GM10248 (cell line): ENCODE measurements around the gene CWH43.
"Not testable (repeated sequence)": the region's sequence is repeated elsewhere in the genome, so short reads cannot be mapped to it uniquely, and the experiment has no call there.

Experiments used
- CTCF ChIA-PET: fragments of 300-600 bp; sonication (Branson Sonifier 250); formaldehyde crosslinking; extraction: SDS; loops from one replicate; lab custom pipeline; 2021; ENCODE audit warnings: antibody characterized with exemption; lab: Yijun Ruan, JAX
- POLR2A ChIA-PET: fragments of 350-650 bp; sonication (Branson Sonifier 250); formaldehyde crosslinking; extraction: SDS; loops from one replicate; lab custom pipeline; 2020; ENCODE audit warnings: antibody characterized with exemption; lab: Yijun Ruan, JAX
- DNase-seq: peaks from one replicate; pipeline ENCODE4 v3.0.0; 2012; ENCODE audit errors: extremely low spot score
- TF ChIP-seq, protein P1 (sequence below): IDR thresholded peaks from 2 replicates; pipeline ENCODE4 v1.5.1; 2012; ENCODE audit warnings: mild to moderate bottlenecking, low read depth; ENCODE audit errors: extremely low read depth, missing control alignments, control extremely low read depth

The CWH43 gene

GRCh38 chr4:48968814-48969213 is 17.3 kb upstream of the CWH43 start:
- TF ChIP-seq, protein P1, sequence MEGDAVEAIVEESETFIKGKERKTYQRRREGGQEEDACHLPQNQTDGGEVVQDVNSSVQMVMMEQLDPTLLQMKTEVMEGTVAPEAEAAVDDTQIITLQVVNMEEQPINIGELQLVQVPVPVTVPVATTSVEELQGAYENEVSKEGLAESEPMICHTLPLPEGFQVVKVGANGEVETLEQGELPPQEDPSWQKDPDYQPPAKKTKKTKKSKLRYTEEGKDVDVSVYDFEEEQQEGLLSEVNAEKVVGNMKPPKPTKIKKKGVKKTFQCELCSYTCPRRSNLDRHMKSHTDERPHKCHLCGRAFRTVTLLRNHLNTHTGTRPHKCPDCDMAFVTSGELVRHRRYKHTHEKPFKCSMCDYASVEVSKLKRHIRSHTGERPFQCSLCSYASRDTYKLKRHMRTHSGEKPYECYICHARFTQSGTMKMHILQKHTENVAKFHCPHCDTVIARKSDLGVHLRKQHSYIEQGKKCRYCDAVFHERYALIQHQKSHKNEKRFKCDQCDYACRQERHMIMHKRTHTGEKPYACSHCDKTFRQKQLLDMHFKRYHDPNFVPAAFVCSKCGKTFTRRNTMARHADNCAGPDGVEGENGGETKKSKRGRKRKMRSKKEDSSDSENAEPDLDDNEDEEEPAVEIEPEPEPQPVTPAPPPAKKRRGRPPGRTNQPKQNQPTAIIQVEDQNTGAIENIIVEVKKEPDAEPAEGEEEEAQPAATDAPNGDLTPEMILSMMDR, result no peak
- ChIA-PET CTCF (no interaction called here), POLR2A (no interaction called here)
- no peak for DNase-seq

DNA sequence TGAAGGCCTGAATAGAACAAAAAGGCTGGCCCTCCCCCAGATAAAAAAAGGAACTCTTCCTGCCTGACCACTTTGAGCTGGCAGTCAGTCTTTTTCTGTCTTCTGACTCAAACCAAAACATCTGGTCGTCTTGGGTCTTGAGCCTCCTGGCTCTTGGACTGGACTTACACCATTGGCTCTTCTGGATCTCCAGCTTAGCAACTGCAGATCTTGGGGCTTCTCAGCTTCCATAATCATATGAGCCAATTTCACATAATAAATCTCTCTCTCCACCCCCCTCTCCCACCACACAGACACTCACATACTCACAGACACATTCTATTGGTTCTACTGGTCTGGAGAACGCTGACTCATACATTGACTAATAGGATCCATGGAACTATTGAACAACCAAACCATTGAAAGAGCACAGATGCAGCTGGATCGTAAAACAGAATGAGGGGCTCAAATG is 15.6 kb upstream of the CWH43 start:
- ChIA-PET POLR2A (interaction anchor here (0.5 kb wide), 1 partner anchor 7 kb away, joined by 4 read pairs; no protein-coding TSS in a partner anchor), CTCF (no interaction called here)
- DNase-seq, result no peak
- TF ChIP-seq, protein P1, result no peak

- DNase-seq, result no peak
- ChIA-PET POLR2A (no interaction called here), CTCF (interaction anchor here (1.2 kb wide), 1 partner anchor 11 kb away, joined by 3 read pairs; no protein-coding TSS in a partner anchor)
- TF ChIP-seq, protein P1, result no peak
Observed at GRCh38 chr4:48974979-48975640, 11.0 kb upstream of the CWH43 start.

DNA sequence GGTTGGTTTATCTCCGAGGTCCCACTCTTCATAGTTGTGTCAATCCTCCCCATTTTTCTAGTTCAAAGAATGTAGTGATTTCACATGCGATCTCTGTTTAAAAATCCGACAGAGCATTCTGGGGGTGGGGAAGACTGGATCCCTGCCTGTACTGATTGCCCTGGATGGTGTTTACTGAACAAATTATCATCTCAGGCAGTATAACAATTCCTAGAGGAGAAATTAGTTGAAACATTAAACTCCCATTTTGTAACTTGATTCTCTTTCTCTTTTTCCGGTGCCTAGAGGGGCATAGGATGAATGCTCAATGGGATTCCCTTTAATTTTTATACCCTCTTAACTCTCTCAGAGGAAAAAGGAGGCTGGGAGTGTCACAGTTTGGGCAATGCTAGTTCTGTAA is 10.0 kb upstream of the CWH43 start:
- POLR2A ChIA-PET, result no interaction called here
- CTCF ChIA-PET, result interaction anchor here (1.2 kb wide), 1 partner anchor 12 kb away, joined by 3 read pairs; no protein-coding TSS in a partner anchor

GRCh38 chr4:48979914-48980579 is 6.0 kb upstream of the CWH43 start:
- DNase-seq, result no peak
- CTCF ChIA-PET, result interaction anchor here (1.0 kb wide), 1 partner anchor 401 kb away, joined by 3 read pairs; no protein-coding TSS in a partner anchor
- POLR2A ChIA-PET, result no interaction called here
- TF ChIP-seq, protein P1, result no peak

More for the DNA sequence above, 10.0 kb upstream of the CWH43 start:
- DNase-seq, result no peak
- TF ChIP-seq, protein P1, result no peak

GRCh38 chr4:48984005-48984404 is 2.1 kb upstream of the CWH43 start:
- CTCF ChIA-PET, DNase-seq, POLR2A ChIA-PET: not testable (repeated sequence)

DNA sequence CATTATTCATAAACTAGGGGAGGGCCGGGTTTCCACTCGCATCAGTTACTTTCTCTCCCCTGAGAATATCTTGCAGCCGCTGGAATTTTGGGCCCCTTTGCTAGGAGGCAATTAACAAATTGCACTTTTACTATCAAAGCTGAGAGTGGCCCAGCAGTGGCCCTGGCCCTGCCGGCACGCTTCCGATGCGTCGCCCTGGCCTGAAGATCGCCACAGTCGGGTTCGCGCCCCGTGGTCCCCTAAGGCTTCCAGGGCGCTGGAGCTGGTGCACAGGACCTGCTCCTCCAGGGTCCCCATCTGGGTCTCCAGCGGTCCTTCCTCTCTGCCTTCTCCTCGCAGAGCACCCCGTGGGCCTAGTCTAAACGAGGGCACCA is 486 bp upstream of the CWH43 start:
- no peak for DNase-seq
- POLR2A ChIA-PET, result no interaction called here
- TF ChIP-seq, protein P1, result no peak
- CTCF ChIA-PET, result no interaction called here
